ENCODE measurements around the gene EXOC3. TPM values are rescaled to one million over a fixed set of nuclear protein-coding genes. Genes with fewer than 3 reads are reported as not detected.

The EXOC3 gene
- total and polyA plus RNA-seq, 2 of the 4 experiments (the other 2 are of a cell fraction) = 35.1 to 47.5 TPM

- no peak overlapping the region for H2BK5ac ChIP-seq (ENCODE audit: low read depth, low read length, poor library complexity, severe bottlenecking)
- no peak overlapping the region for H2BK120ac ChIP-seq (ENCODE audit: low read depth, low read length)
- H4K91ac ChIP-seq (ENCODE audit: insufficient read depth, low read depth, low read length) = no peak overlapping the region
- H3K9me3 ChIP-seq (ENCODE audit: control insufficient read depth, insufficient read depth, low read length) = peaks cover 5% of the 10 kb centered on the region
- H3K23ac ChIP-seq (ENCODE audit: low read depth, low read length) = no peak overlapping the region; the same call in 1 of the 2 replicates
- H3K18ac ChIP-seq (ENCODE audit: low read depth, low read length) = no peak overlapping the region
- H3K4ac ChIP-seq (ENCODE audit: low read depth, low read length) = no peak overlapping the region
- no peak overlapping the region for H3K4me2 ChIP-seq (ENCODE audit: low read depth, low read length)
- H3K56ac ChIP-seq (ENCODE audit: extremely low read depth, insufficient read depth, low read length) = no peak overlapping the region
- 67% methylated on average over 2 of the region's 7 CpGs; no CpG with 5 or more reads in 1 of the 2 experiments for WGBS, 2 experiments (ENCODE audit: extremely low coverage in 2 of 2, insufficient read length in 1 of 2)
- H3K9me1 ChIP-seq (ENCODE audit: insufficient read depth, low read length) = peaks cover 4% of the 10 kb centered on the region; the same call in 1 of the 2 replicates
- peak overlapping the region; percentile 33 for H2AFZ ChIP-seq (replicated peaks; ENCODE audit: low read length, poor library complexity)
- H3K4me3 ChIP-seq (ENCODE audit: insufficient read depth, low read depth, low read length) = no peak overlapping the region
- ATAC-seq (ENCODE audit: low read depth) (0 out of 2 replicates have a peak, but pooled peaks have one; percentile 27), DNase-seq (peak; percentile 51)
- H2BK15ac ChIP-seq (ENCODE audit: low read depth, low read length) = no peak overlapping the region
- ChIA-PET POLR2A (ENCODE audit: unreplicated experiment) (no interaction called here), CTCF (interaction anchor here (0.6 to 1.9 kb wide), 8 partner anchors 11 to 311 kb away, joined by 3 to 5 read pairs (median 4); no protein-coding TSS in a partner anchor)
- H4K5ac ChIP-seq (ENCODE audit: low read depth, low read length) = no peak overlapping the region
- intact Hi-C loops (cut with micrococcal nuclease) (no loop called here), in situ Hi-C loops (cut with MboI; ENCODE audit: low sequenced_read_pairs) (no loop called here), dilution Hi-C loops (cut with HindIII; ENCODE audit: low sequenced_read_pairs, unreplicated experiment) (no loop called here)
- no peak overlapping the region for H4K8ac ChIP-seq (ENCODE audit: low read depth in 2 of 2, low read length in 2 of 2)
- peak; percentile 38 for TF ChIP-seq SMC3 (IDR thresholded peaks at IDR 0.05; ENCODE audit: low read depth, low read length)
- TF ChIP-seq NFE2L2 (IDR thresholded peaks at IDR 0.05; ENCODE audit: low read depth, low read length) = no peak
- TF ChIP-seq RFX5 (IDR thresholded peaks at IDR 0.05; ENCODE audit: low read depth, low read length) = no peak
- no peak for TF ChIP-seq FOS (IDR thresholded peaks at IDR 0.05; ENCODE audit: low read depth, low read length)
- TF ChIP-seq POLR2A (IDR thresholded peaks at IDR 0.05; ENCODE audit: low read depth, low read length) = no peak
- no peak for TF ChIP-seq CEBPB (IDR thresholded peaks at IDR 0.05; ENCODE audit: low read depth, low read length)
- no peak for TF ChIP-seq MAFK (IDR thresholded peaks at IDR 0.05; ENCODE audit: low read depth, low read length)
- no peak for TF ChIP-seq CHD1 (IDR thresholded peaks at IDR 0.05; ENCODE audit: low read depth, low read length)
- TF ChIP-seq RCOR1 (IDR thresholded peaks at IDR 0.05; ENCODE audit: insufficient replicate concordance, low read length) = no peak
- TF ChIP-seq CTCF (conservative IDR thresholded peaks at IDR 0.05; ENCODE audit: low read depth, low read length) = peak; percentile 52
- TF ChIP-seq RAD21 (IDR thresholded peaks at IDR 0.05; ENCODE audit: low read length) = peak; percentile 38; the same call in 1 of the 2 replicates
- TF ChIP-seq MAZ (IDR thresholded peaks at IDR 0.05; ENCODE audit: borderline replicate concordance, low read depth, low read length) = no peak
- no peak for TF ChIP-seq MXI1 (IDR thresholded peaks at IDR 0.05; ENCODE audit: borderline replicate concordance, low read depth, low read length)
- no peak for TF ChIP-seq USF2 (IDR thresholded peaks at IDR 0.05; ENCODE audit: low read depth, low read length)
- TF ChIP-seq BHLHE40 (IDR thresholded peaks at IDR 0.05; ENCODE audit: low read depth, low read length) = no peak
- TF ChIP-seq ELK1 (IDR thresholded peaks at IDR 0.05; ENCODE audit: borderline replicate concordance, low read depth, low read length) = no peak
- H3K79me1 ChIP-seq (ENCODE audit: low read depth in 1 of 2, low read length in 2 of 2) = peaks cover 46 to 76% of the 10 kb centered on the region in 2 experiments
- H3K27ac ChIP-seq (ENCODE audit: insufficient read depth, low read length) = no peak overlapping the region
- peaks cover 38% of the 10 kb centered on the region for H3K36me3 ChIP-seq (ENCODE audit: control insufficient read depth, insufficient read depth, low read length)
- H3K27me3 ChIP-seq (ENCODE audit: control insufficient read depth, insufficient read depth, low read length) = no peaks in the 10 kb centered on the region
- peak overlapping the region; percentile 61 for H2AK9ac ChIP-seq (replicated peaks; ENCODE audit: low read depth, low read length, poor library complexity)
- no peak overlapping the region for H2BK20ac ChIP-seq (ENCODE audit: low read depth, low read length)
- H3K9ac ChIP-seq (ENCODE audit: low read depth, low read length) = no peak overlapping the region
- peaks cover 12% of the 10 kb centered on the region for H3K4me1 ChIP-seq (ENCODE audit: control insufficient read depth, insufficient read depth, low read length)
- 0 out of 2 replicates have a peak overlapping the region, but pooled peaks have one; percentile 43 for H2AK5ac ChIP-seq (ENCODE audit: low read depth, low read length)
- no TSS peak for BruUV-seq (replicated peaks)
- no peak overlapping the region for H3K14ac ChIP-seq (replicated peaks; ENCODE audit: low read depth, low read length)
- H4K20me1 ChIP-seq (ENCODE audit: insufficient read depth, low read length) = 0 out of 2 replicates have a peak, but pooled peaks cover 14% of the 10 kb centered on the region
These were observed 3.9 kb downstream of the EXOC3 start for GRCh38 chr5:446883-447263.
